K562 (cell line): Measurements from ENCODE around the gene IL31. TPM values are rescaled to one million over a fixed set of nuclear protein-coding genes. Genes with fewer than 3 reads are reported as not detected.
A peak's percentile ranks its signal among the peaks of the same experiment; 100 is the strongest.

Experiments used
- FOXP1 ChIP-seq: sonication (generic); formaldehyde crosslinking; IDR thresholded peaks from 2 replicates; pipeline ENCODE4 v1.8.0; 2022; ENCODE audit warnings: mild to moderate bottlenecking, missing genetic modification reagents
- HDAC1 ChIP-seq, 2 experiments: fragments of 450-650 bp; IDR thresholded peaks; 2 replicates each; pipeline ENCODE4 v1.6.1; 2016 to 2017; ENCODE audit warnings: inconsistent platforms in 1 of 2, mild to moderate bottlenecking in 1 of 2, moderate library complexity in 1 of 2
- HLTF ChIP-seq: fragments of 450-650 bp; IDR thresholded peaks from 2 replicates; pipeline ENCODE4 v1.6.1; 2016
- MAFF ChIP-seq: IDR thresholded peaks from 2 replicates; pipeline ENCODE4 v1.6.1; 2012; ENCODE audit warnings: low read length, improper control_type of control experiment
- MTA1 ChIP-seq: fragments of 450-650 bp; IDR thresholded peaks from 2 replicates; pipeline ENCODE4 v1.6.1; 2017; ENCODE audit warnings: borderline replicate concordance
- SP2 ChIP-seq: IDR thresholded peaks from 2 replicates; pipeline ENCODE4 v1.6.1; 2011; ENCODE audit warnings: mild to moderate bottlenecking, low read depth, low read length, moderate library complexity; ENCODE audit not compliant: poor library complexity, severe bottlenecking; ENCODE audit errors: extremely low read depth
- ZNF133 ChIP-seq: fragments of 250-450 bp; sonication (Bioruptor Pico); IDR thresholded peaks from 2 replicates; pipeline ENCODE4 v1.4.0; 2020; ENCODE audit warnings: mild to moderate bottlenecking
- ZNF561 ChIP-seq: fragments of 450-650 bp; formaldehyde crosslinking; conservative IDR thresholded peaks from 2 replicates; pipeline ENCODE4 v1.4.0; 2020; ENCODE audit warnings: mild to moderate bottlenecking, moderate library complexity
- ZNF79 ChIP-seq: fragments of 250-450 bp; sonication (Bioruptor Pico); IDR thresholded peaks from 2 replicates; pipeline ENCODE4 v1.4.0; 2020; ENCODE audit warnings: low read depth, mild to moderate bottlenecking, moderate library complexity
- polyA plus RNA-seq, 8 experiments: library from polyadenylated mRNA; depleted of rRNA in 4 of 8; stranded (reverse) in 5 of 8; unstranded in 3 of 8; fragments of >200 nt; fragmentation: Nextera tagmentation in 2 of 8; fragmentation: Illumina TruSeq in 1 of 8; extraction: Ambion mirVana in 2 of 8; extraction: Trizol in 1 of 8; gene quantifications; 2 replicates each; pipeline versions ENCODE4 v1.2.1 to v1.2.3, GENCODE V29; 2011 to 2014; ENCODE audit warnings: inconsistent platforms in 1 of 8, missing spikeins in 1 of 8
- total RNA-seq, 7 experiments: library from RNA; depleted of rRNA in 6 of 7; stranded (reverse); fragments of >200 nt in 6 of 7; fragmentation: Illumina TruSeq in 2 of 7; extraction: Trizol in 2 of 7; gene quantifications; 2 replicates each; pipeline versions ENCODE4 v1.2.1 to v1.2.3, GENCODE V29; 2011 to 2021; ENCODE audit warnings: low replicate concordance in 1 of 7
- TF ChIP-seq, protein P1 (sequence below): fragments of 250-450 bp; sonication (Bioruptor Pico); IDR thresholded peaks from 2 replicates; pipeline ENCODE4 v1.4.0; 2020; ENCODE audit warnings: borderline replicate concordance
- TF ChIP-seq, protein P2 (sequence below), 2 experiments: IDR thresholded peaks; 2 replicates each; pipeline ENCODE4 v1.6.1; 2011; ENCODE audit warnings: borderline replicate concordance in 1 of 2, control low read depth in 1 of 2, low read depth in 1 of 2, low read length in 1 of 2, mild to moderate bottlenecking in 1 of 2, mixed read lengths in 1 of 2, moderate library complexity in 1 of 2; ENCODE audit not compliant: insufficient read depth in 1 of 2, insufficient read length in 1 of 2, poor library complexity in 1 of 2, severe bottlenecking in 1 of 2; ENCODE audit errors: extremely low read depth in 1 of 2
- TF ChIP-seq, protein P3 (sequence below): fragments of 450-650 bp; IDR thresholded peaks from 2 replicates; pipeline ENCODE4 v1.7.0; 2016; ENCODE audit warnings: borderline replicate concordance

Gene IL31
- total and polyA plus RNA-seq, 9 of the 15 experiments (the other 6 are each of a cell fraction or from before 2014, with no cell fraction given): not detected

DNA sequence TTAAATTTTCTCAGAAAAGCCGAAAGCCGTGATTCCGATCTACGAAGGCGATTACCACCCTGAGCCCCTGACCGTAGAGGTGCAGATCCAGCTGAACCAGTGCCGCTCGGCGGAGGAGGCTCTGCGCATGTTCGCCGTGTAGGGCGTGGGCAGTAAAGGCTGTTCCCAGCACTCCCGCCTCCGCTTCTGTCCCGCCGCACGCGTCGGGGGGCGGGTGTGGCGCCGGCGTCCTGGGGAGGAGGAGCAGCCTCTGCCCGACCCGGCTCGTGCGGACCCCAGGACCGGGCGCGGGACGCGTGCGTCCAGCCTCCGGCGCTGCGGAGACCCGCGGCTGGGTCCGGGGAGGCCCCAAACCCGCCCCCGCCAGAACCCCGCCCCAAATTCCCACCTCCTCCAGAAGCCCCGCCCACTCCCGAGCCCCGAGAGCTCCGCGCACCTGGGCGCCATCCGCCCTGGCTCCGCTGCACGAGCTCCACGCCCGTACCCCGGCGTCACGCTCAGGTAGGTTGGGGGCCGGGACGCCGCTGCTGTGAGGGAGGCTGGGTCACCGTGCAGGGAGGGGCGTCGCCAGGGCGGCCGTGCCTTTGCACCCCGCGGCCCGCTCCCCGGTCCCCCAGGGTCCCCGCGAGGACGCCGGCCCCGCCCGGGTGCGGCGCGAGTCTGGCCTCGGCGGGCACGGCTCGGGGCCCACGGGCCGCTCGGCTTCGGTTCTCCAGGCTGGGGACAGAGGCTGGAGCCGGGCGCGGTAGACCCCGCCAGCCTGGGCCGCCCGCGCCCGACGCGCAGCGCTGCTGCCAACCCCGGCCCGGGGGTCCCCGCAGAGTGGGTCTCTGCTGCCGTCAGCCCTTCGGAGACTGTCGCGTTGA lies 29.5 kb upstream of the IL31 start, which contains the start of gene B3GNT4 (continued):
- TF ChIP-seq FOXP1 (0 out of 2 replicates have a peak, but pooled peaks have one; percentile 17), SP2 (no peak), ZNF79 (CRISPR knock-in tag) (no peak), ZNF561 (CRISPR knock-in tag) (no peak), HLTF (no peak), ZNF133 (CRISPR knock-in tag) (no peak), MAFF (no peak), MTA1 (no peak), HDAC1 (IDR thresholded peaks at IDR 0.05) (peak in 1 of 2 experiments; percentile 54; a peak in 1 of 4 replicates)
- TF ChIP-seq, protein P1, sequence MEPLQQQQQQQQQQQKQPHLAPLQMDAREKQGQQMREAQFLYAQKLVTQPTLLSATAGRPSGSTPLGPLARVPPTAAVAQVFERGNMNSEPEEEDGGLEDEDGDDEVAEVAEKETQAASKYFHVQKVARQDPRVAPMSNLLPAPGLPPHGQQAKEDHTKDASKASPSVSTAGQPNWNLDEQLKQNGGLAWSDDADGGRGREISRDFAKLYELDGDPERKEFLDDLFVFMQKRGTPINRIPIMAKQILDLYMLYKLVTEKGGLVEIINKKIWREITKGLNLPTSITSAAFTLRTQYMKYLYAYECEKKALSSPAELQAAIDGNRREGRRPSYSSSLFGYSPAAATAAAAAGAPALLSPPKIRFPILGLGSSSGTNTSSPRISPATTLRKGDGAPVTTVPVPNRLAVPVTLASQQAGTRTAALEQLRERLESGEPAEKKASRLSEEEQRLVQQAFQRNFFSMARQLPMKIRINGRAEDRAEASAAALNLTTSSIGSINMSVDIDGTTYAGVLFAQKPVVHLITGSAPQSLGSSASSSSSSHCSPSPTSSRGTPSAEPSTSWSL (CRISPR knock-in tag): no peak
- TF ChIP-seq, protein P2, sequence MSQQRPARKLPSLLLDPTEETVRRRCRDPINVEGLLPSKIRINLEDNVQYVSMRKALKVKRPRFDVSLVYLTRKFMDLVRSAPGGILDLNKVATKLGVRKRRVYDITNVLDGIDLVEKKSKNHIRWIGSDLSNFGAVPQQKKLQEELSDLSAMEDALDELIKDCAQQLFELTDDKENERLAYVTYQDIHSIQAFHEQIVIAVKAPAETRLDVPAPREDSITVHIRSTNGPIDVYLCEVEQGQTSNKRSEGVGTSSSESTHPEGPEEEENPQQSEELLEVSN (IDR thresholded peaks at IDR 0.05; ENCODE audit: borderline replicate concordance in 1 of 2, extremely low read depth in 1 of 2, insufficient read depth in 1 of 2, insufficient read length in 1 of 2, low read depth in 1 of 2, low read length in 1 of 2, poor library complexity in 1 of 2, severe bottlenecking in 1 of 2): peak; percentile 95 to 97
- TF ChIP-seq, protein P3, sequence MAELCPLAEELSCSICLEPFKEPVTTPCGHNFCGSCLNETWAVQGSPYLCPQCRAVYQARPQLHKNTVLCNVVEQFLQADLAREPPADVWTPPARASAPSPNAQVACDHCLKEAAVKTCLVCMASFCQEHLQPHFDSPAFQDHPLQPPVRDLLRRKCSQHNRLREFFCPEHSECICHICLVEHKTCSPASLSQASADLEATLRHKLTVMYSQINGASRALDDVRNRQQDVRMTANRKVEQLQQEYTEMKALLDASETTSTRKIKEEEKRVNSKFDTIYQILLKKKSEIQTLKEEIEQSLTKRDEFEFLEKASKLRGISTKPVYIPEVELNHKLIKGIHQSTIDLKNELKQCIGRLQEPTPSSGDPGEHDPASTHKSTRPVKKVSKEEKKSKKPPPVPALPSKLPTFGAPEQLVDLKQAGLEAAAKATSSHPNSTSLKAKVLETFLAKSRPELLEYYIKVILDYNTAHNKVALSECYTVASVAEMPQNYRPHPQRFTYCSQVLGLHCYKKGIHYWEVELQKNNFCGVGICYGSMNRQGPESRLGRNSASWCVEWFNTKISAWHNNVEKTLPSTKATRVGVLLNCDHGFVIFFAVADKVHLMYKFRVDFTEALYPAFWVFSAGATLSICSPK: no peak
